Ishikawa (cell line): ENCODE results near the gene SARDH.
A peak's percentile ranks its signal among the peaks of the same experiment; 100 is the strongest.

Experiments
- CEBPB ChIP-seq: IDR thresholded peaks from 2 replicates; pipeline ENCODE4 v1.6.1; 2012
- CREB1 ChIP-seq: IDR thresholded peaks from 2 replicates; pipeline ENCODE4 v1.6.1; 2012; ENCODE audit warnings: low read depth
- EGR1 ChIP-seq: IDR thresholded peaks from 2 replicates; pipeline ENCODE4 v1.6.1; 2012
- EP300 ChIP-seq: IDR thresholded peaks from 2 replicates; pipeline ENCODE4 v1.6.1; 2012; ENCODE audit warnings: borderline replicate concordance
- FOXM1 ChIP-seq: IDR thresholded peaks from 2 replicates; pipeline ENCODE4 v1.6.1; 2012; ENCODE audit warnings: low read depth, borderline replicate concordance
- MAX ChIP-seq: IDR thresholded peaks from 2 replicates; pipeline ENCODE4 v1.6.1; 2012
- NFIC ChIP-seq: IDR thresholded peaks from 2 replicates; pipeline ENCODE4 v1.6.1; 2012
- RAD21 ChIP-seq: IDR thresholded peaks from 2 replicates; pipeline ENCODE4 v1.6.1; 2012; ENCODE audit warnings: low read depth
- REST ChIP-seq: IDR thresholded peaks from 2 replicates; pipeline ENCODE4 v1.6.1; 2012; ENCODE audit warnings: low read depth, mild to moderate bottlenecking
- TAF1 ChIP-seq: IDR thresholded peaks from 2 replicates; pipeline ENCODE4 v1.6.1; 2012; ENCODE audit warnings: low read depth, mild to moderate bottlenecking
- TCF12 ChIP-seq: IDR thresholded peaks from 2 replicates; pipeline ENCODE4 v1.6.1; 2012; ENCODE audit warnings: low read depth
- TEAD4 ChIP-seq: IDR thresholded peaks from 2 replicates; pipeline ENCODE4 v1.6.1; 2012
- YY1 ChIP-seq: IDR thresholded peaks from 2 replicates; pipeline ENCODE4 v1.6.1; 2012; ENCODE audit warnings: low read depth
- ZBTB7A ChIP-seq: IDR thresholded peaks from 2 replicates; pipeline ENCODE4 v1.6.1; 2012; ENCODE audit warnings: low read depth
- TF ChIP-seq, protein P1 (sequence below): IDR thresholded peaks from 2 replicates; pipeline ENCODE4 v1.6.1; 2012

The SARDH gene

DNA sequence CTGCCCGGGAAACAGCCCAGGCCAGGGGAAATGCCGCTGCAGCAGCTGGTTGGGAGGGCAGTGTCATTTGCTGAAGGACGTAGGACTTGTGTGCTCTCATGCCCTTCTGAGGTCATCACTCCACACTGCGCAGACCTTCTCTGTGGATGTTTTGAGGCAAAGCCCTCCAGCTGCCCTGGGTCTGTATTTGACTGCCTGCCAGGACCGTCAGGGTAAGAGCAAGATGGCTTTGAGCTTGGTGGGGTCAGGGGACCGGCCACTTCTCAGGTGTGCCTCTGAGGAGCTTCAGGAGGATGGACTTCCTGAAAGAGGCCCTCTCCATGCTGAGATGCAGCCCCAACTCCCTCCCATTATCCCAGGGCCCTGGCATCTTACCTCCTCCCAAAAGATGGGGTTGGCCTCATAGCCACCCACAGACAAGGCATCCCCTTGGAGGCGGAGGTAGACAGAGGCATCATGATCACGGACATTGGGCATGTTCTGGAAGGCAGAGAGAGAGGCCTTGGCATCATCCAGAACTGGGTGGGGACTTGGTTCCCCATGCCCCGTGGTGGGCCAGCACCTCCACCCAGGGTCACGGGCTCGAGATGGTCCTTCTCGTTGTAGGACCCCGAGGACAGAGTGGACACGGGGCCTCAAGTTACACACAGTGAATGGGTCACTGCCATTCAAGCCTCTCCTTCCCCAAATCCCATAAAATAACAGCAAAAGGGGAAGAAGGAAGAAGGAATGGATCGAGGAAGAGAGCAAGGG, 19.4 kb downstream of the SARDH start:
- TF ChIP-seq TAF1 (no peak), REST (no peak), TEAD4 (no peak), YY1 (no peak), MAX (no peak), CEBPB (no peak), CREB1 (no peak), NFIC (no peak), TCF12 (no peak), FOXM1 (no peak)
- TF ChIP-seq, protein P1, sequence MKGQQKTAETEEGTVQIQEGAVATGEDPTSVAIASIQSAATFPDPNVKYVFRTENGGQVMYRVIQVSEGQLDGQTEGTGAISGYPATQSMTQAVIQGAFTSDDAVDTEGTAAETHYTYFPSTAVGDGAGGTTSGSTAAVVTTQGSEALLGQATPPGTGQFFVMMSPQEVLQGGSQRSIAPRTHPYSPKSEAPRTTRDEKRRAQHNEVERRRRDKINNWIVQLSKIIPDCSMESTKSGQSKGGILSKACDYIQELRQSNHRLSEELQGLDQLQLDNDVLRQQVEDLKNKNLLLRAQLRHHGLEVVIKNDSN: no peak

GRCh38 chr9:133717113-133718031, 20.8 kb downstream of the SARDH start:
- no peak for TF ChIP-seq ZBTB7A
- no peak for TF ChIP-seq EP300
- no peak for TF ChIP-seq TCF12
- no peak for TF ChIP-seq RAD21
- TF ChIP-seq CREB1: no peak
- TF ChIP-seq TAF1: no peak
- TF ChIP-seq CEBPB: no peak
- no peak for TF ChIP-seq YY1
- TF ChIP-seq MAX: no peak
- TF ChIP-seq TEAD4: no peak

DNA sequence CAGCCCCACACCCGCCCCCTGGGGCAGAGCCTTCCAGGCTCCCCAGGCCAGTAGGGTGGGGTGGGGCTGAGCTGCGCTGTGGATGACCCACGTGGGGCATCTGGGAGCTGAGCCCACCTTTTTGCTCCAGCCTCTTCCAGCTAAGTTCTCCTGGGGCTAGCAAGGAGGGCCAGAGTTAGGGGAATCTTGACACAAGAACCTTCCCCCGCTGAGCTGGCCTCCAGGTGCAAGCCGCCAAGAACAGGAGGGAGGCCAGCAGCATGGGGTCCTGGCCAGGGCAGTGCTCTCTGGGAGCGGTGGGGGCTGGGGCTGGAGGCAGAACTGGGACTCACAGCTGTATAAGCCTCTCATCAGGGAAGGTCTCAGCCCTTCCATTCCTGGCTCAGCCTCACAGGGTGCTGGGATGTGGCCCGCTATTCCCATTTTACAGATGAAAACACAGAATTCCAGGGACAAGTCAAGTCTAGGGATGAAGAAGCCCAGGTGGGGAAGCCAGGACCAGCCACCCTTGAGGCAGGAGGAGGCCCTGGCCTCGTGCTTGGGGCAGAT, 21.5 kb downstream of the SARDH start:
- TF ChIP-seq FOXM1 (no peak), TCF12 (no peak), MAX (no peak), REST (no peak), NFIC (no peak), YY1 (no peak), RAD21 (no peak), EP300 (no peak), CREB1 (no peak), CEBPB (no peak), EGR1 (no peak), TAF1 (no peak), ZBTB7A (no peak)

DNA sequence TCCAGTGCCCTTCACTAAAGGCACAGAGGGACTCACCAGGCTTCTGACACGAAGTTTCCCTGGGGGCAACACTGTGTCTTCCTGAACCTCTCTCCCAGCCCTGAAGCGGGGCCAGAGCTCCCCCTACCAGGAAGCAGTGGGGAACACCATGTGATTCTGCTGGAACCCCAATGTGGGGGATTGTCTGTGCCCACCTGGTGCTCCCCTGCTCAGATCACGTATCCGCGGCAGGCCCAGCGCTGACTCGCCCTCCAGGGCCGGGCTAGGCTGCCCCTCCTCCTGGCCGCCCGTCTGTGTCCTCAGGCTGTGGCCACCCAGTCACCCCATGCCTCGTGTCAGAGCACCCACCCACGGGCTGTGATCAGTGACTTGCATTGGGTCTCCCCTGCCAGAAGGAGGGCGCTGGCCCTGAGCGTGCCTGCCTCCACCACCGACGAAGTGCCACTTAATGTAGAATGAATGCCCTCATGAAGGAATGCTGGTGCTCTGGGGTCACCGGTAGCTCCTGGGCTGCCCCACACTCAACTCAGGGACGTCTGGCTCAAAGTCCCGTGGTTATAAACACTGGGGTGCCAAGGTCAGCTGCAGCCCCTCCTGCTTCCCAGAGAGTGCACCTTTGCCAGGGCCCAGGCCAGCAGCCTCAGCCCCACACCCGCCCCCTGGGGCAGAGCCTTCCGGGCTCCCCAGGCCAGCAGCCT, 22.1 kb downstream of the SARDH start:
- TF ChIP-seq TEAD4: no peak
- TF ChIP-seq RAD21: peak; percentile 42
- no peak for TF ChIP-seq ZBTB7A
- no peak for TF ChIP-seq EGR1
- no peak for TF ChIP-seq CREB1

- no peak for TF ChIP-seq NFIC
Observed at GRCh38 chr9:133715295-133715865, 22.8 kb downstream of the SARDH start.
